Measurements from ENCODE around the gene METTL23.

The METTL23 gene, protein sequence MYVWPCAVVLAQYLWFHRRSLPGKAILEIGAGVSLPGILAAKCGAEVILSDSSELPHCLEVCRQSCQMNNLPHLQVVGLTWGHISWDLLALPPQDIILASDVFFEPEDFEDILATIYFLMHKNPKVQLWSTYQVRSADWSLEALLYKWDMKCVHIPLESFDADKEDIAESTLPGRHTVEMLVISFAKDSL

DNA sequence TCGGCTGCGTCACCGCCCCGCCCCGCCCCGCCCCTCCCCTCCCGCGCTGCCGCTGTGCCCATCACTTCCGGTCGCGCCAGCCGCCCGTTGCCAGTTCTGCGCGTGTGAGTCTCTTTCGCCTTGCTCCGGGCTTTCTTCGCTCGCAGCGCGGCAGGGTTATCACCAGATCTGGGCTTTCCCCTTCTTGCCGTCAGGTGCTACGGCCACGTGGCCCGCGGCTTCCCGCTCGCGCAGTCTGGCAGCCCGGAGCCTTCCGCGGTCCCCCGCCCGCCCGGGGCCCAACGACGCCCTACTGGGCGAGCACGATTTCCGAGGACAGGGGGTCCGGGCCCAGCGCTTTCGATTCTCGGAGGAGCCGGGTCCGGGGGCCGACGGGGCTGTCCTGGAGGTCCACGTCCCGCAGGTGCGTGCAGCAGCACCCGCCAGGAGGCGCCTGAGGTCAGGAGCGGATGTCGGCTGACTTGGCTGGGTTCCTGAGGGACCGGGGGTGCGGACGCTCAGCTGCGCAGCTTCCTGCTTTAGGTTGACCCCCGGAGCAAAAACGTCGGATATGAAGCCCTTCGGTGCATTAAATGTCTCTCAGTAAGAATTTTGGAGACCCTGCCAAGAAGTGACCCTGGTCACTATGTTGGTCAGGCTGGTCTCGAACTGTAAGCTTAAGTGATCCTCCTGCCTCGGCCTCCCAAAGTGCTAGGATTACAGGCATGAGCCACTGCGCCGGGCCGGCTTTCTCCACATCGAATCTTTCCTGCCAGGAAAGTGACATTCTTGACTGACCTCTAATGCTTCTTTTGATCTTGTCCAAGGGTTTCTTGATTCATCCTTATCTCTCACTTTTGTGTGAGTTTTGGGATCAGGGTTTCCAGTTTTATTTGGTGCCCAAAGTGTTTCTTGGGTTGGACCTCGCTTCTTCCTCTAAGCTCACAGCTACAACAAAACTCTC is at the start of gene METTL23:
Gene METTL23, plus strand, starts transcription at position 64 of the 943 bp plus-strand sequence. CDS start 2,872 bp downstream, outside the sequence.
- intact Hi-C loops (cut with DNase I; ENCODE audit: low total_unique reads) = no loop called here
- DNase-seq = peak; percentile 83 to 91

DNA sequence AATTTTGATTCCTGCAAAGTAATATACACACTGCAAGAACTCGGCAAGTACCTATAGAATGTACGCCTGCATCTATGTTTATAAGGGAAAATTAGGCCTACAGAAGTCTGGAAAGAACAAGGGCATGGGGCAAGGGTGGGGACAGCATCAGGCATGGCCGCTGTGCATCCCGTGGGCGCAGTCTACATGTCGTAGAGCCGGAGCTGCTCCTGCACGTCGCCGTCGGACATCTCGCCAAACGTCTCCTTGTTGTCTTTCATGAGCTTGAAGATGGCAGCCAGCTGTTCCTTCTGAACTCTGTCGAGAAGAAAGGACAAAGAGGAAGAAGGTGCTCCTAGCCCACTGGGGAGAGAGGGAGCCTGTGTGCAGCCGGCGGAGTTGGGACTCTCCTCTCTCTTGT is 49.2 kb upstream of the METTL23 start:
- intact Hi-C loops (cut with DNase I; ENCODE audit: low total_unique reads) = no loop called here
- TF ChIP-seq, protein P1, sequence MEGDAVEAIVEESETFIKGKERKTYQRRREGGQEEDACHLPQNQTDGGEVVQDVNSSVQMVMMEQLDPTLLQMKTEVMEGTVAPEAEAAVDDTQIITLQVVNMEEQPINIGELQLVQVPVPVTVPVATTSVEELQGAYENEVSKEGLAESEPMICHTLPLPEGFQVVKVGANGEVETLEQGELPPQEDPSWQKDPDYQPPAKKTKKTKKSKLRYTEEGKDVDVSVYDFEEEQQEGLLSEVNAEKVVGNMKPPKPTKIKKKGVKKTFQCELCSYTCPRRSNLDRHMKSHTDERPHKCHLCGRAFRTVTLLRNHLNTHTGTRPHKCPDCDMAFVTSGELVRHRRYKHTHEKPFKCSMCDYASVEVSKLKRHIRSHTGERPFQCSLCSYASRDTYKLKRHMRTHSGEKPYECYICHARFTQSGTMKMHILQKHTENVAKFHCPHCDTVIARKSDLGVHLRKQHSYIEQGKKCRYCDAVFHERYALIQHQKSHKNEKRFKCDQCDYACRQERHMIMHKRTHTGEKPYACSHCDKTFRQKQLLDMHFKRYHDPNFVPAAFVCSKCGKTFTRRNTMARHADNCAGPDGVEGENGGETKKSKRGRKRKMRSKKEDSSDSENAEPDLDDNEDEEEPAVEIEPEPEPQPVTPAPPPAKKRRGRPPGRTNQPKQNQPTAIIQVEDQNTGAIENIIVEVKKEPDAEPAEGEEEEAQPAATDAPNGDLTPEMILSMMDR (IDR thresholded peaks at IDR 0.05) = no peak
- H3K4me1 ChIP-seq = peaks cover 0 to 18% (median 6%) of the 10 kb centered on the region in 4 donors
- peaks cover 24 to 54% (median 44%) of the 10 kb centered on the region in 3 donors for H3K36me3 ChIP-seq
- no peak overlapping the region for H3K27ac ChIP-seq
- H3K4me3 ChIP-seq = no peak overlapping the region
- H3K27me3 ChIP-seq = no peaks in the 10 kb centered on the region
- H3K9me3 ChIP-seq = no peaks in the 10 kb centered on the region
- no peak for DNase-seq

More for the DNA sequence above, at the start of gene METTL23:
- Histone ChIP-seq H3K4me1 (peaks cover 0 to 78% (median 45%) of the 10 kb centered on the region in 4 donors), H3K4me3 (peak within 1 kb of the TSS; percentile 82 to 100), H3K9me3 (no peaks in the 10 kb centered on the region), H3K27me3 (no peaks in the 10 kb centered on the region), H3K27ac (peak within 1 kb of the TSS; percentile 95 to 100), H3K36me3 (peaks cover 40 to 48% (median 41%) of the 10 kb centered on the region in 3 donors)
- TF ChIP-seq, protein P1 (IDR thresholded peaks at IDR 0.05) = peak; percentile 51 to 59

DNA sequence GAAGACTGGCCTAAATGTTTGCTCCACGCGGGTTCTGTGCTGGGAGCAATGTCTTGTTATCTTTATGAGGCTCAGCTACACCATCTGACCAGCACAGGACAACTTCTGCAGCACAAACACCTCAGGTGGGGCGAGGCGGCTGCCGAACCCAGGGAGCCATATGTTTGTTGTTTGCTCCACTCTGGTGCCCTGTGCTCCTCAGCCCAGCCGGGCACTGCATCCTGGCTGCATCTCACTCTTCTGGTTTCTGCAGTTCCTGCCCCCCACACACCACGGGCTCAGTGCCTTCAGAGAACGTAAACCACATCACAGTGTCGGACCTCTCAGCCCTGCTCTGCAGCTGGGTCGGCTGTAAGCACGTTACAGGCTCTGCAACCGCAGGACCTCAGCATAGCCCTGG is 48.3 kb upstream of the METTL23 start:
- Histone ChIP-seq H3K4me1 (peaks cover 0 to 23% (median 4%) of the 10 kb centered on the region in 4 donors), H3K27me3 (no peaks in the 10 kb centered on the region), H3K4me3 (no peak overlapping the region), H3K36me3 (peaks cover 32 to 64% (median 52%) of the 10 kb centered on the region in 3 donors), H3K9me3 (no peaks in the 10 kb centered on the region), H3K27ac (no peak overlapping the region)
- DNase-seq = no peak
- intact Hi-C loops (cut with DNase I; ENCODE audit: low total_unique reads) = no loop called here
- TF ChIP-seq, protein P1 (IDR thresholded peaks at IDR 0.05) = no peak

DNA sequence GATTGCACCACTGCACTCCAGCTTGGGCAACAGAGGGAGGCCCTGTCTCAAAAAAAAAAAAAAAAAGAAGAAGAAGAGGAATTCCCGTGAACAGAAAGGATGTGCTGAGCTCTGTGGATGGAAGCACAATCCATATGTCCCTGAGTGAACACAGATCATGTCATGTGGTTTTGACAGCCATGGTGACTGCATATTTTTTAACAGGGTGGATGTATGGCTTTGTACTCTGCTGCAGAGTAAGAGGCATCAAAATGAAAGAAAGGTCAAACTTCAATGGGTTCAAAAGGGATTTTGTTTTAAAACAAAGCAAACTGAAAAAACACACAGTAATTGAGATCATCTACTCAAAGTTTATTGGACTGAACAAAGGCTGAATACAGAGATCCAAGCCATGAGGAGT is 47.4 kb upstream of the METTL23 start:
- H3K36me3 ChIP-seq = peaks cover 40 to 72% (median 60%) of the 10 kb centered on the region in 3 donors
- intact Hi-C loops (cut with DNase I; ENCODE audit: low total_unique reads) = no loop called here
- no peaks in the 10 kb centered on the region for H3K9me3 ChIP-seq

More for the DNA sequence above, 47.4 kb upstream of the METTL23 start:
- Histone ChIP-seq H3K4me1 (peaks cover 0 to 23% (median 4%) of the 10 kb centered on the region in 4 donors), H3K27me3 (no peaks in the 10 kb centered on the region), H3K27ac (no peak overlapping the region), H3K4me3 (no peak overlapping the region)
- no peak for DNase-seq
- TF ChIP-seq, protein P1 (IDR thresholded peaks at IDR 0.05) = no peak
